Duodenal mucosa (tissue), 2 donors: ENCODE measurements around the gene SOCS3.
A peak's percentile ranks its signal among the peaks of the same experiment; 100 is the strongest.
"Not testable (repeated sequence)": the region's sequence is repeated elsewhere in the genome, so short reads cannot be mapped to it uniquely, and the experiment has no call there.

ENCODE experiments used
- H3K27ac ChIP-seq: one replicate; pipeline ENCODE4 v1.7.0; 2013; ENCODE audit warnings: low read depth, low read length
- H3K27me3 ChIP-seq, 2 donors: one replicate each; pipeline ENCODE4 v1.7.0; 2013; ENCODE audit warnings: low read length in 2 of 2, control low read depth in 1 of 2; ENCODE audit not compliant: insufficient read depth in 2 of 2, control insufficient read depth in 1 of 2
- H3K36me3 ChIP-seq, 2 donors: one replicate each; pipeline ENCODE4 v1.7.0; 2013; ENCODE audit warnings: low read length in 2 of 2, control low read depth in 1 of 2; ENCODE audit not compliant: insufficient read depth in 2 of 2, control insufficient read depth in 1 of 2
- H3K4me1 ChIP-seq, 2 donors: one replicate each; pipeline ENCODE4 v1.7.0; 2013; ENCODE audit warnings: low read length in 2 of 2, control low read depth in 1 of 2; ENCODE audit not compliant: insufficient read depth in 2 of 2, control insufficient read depth in 1 of 2
- H3K4me3 ChIP-seq, 2 donors: one replicate each; pipeline ENCODE4 v1.7.0; 2013; ENCODE audit warnings: low read length in 2 of 2, low read depth in 1 of 2
- H3K9ac ChIP-seq, 2 donors: one replicate each; pipeline ENCODE4 v1.7.0; 2013; ENCODE audit warnings: low read length in 2 of 2, low read depth in 1 of 2
- H3K9me3 ChIP-seq, 2 donors: one replicate each; pipeline ENCODE4 v1.7.0; 2013; ENCODE audit warnings: low read length in 2 of 2, control low read depth in 1 of 2; ENCODE audit not compliant: control insufficient read depth in 1 of 2

The SOCS3 gene

GRCh38 chr17:78313735-78314648 is 45.9 kb downstream of the SOCS3 start:
- H3K4me3 ChIP-seq: peak overlapping the region; percentile 53 to 59
- H3K9me3 ChIP-seq: no peaks in the 10 kb centered on the region
- H3K27ac ChIP-seq: peak overlapping the region; percentile 94
- H3K9ac ChIP-seq: peak overlapping the region; percentile 41 to 63
- peaks cover 41% of the 10 kb centered on the region in 2 donors for H3K4me1 ChIP-seq
- no peaks in the 10 kb centered on the region for H3K36me3 ChIP-seq
- H3K27me3 ChIP-seq: no peaks in the 10 kb centered on the region

- H3K9me3 ChIP-seq, H3K27ac ChIP-seq: not testable (repeated sequence)
Measured at GRCh38 chr17:78309659-78310255, 50.1 kb downstream of the SOCS3 start.

GRCh38 chr17:78307887-78308638 is 51.8 kb downstream of the SOCS3 start:
- Histone ChIP-seq H3K4me3 (no peak overlapping the region), H3K9me3 (no peaks in the 10 kb centered on the region), H3K4me1 (no peaks in the 10 kb centered on the region), H3K27ac (no peak overlapping the region), H3K9ac (no peak overlapping the region), H3K36me3 (no peaks in the 10 kb centered on the region), H3K27me3 (no peaks in the 10 kb centered on the region)

More at GRCh38 chr17:78309659-78310255, 50.1 kb downstream of the SOCS3 start:
- H3K36me3 ChIP-seq, H3K4me3 ChIP-seq, H3K9ac ChIP-seq, H3K4me1 ChIP-seq, H3K27me3 ChIP-seq: not testable (repeated sequence)

GRCh38 chr17:78306913-78307312 is 53.0 kb downstream of the SOCS3 start:
- H3K27ac ChIP-seq: no peak overlapping the region
- H3K4me1 ChIP-seq: no peaks in the 10 kb centered on the region
- H3K9ac ChIP-seq: no peak overlapping the region
- no peak overlapping the region for H3K4me3 ChIP-seq
- no peaks in the 10 kb centered on the region for H3K9me3 ChIP-seq
- no peaks in the 10 kb centered on the region for H3K36me3 ChIP-seq
- no peaks in the 10 kb centered on the region for H3K27me3 ChIP-seq
